ENCODE data around the gene DEFB114. TPM values are rescaled to one million over a fixed set of nuclear protein-coding genes. Genes with fewer than 3 reads are reported as not detected.

Gene DEFB114
- polyA plus RNA-seq, 2 of the 4 experiments (the other 2 are of a cell fraction) = not detected

GRCh38 chr6:49951926-49952325, 12.0 kb downstream of the DEFB114 start:
- FAIRE-seq (no peak), DNase-seq (ENCODE audit: low read depth in 1 of 2, low spot score in 1 of 2) (no peak), ATAC-seq (no peak)
- ChIA-PET CTCF (no interaction called here), POLR2A (no interaction called here)
- WGBS (ENCODE audit: missing lambda C conversion rate) = 9% methylated on average over 2 of the region's 2 CpGs
- no peak overlapping the region for H3K27ac ChIP-seq
- no peaks in the 10 kb centered on the region for H3K4me1 ChIP-seq
- H3K9me3 ChIP-seq = no peaks in the 10 kb centered on the region
- TF ChIP-seq SMC3 (IDR thresholded peaks at IDR 0.05) (no peak), ELK1 (IDR thresholded peaks at IDR 0.05; ENCODE audit: low read depth, low read length) (no peak), ZNF302 (CRISPR knock-in tag; IDR thresholded peaks at IDR 0.05) (no peak), HES2 (IDR thresholded peaks at IDR 0.05) (no peak), EP300 (IDR thresholded peaks at IDR 0.05) (no peak), HOXA7 (CRISPR knock-in tag; IDR thresholded peaks at IDR 0.05) (no peak)
- H3K4me2 ChIP-seq = no peak overlapping the region
- H3K4me3 ChIP-seq = no peak overlapping the region

- no peak overlapping the region for H3K4me3 ChIP-seq
- POLR2A ChIA-PET = no interaction called here
- 88% methylated on average over 2 of the region's 2 CpGs for WGBS (ENCODE audit: missing lambda C conversion rate)
- no peak overlapping the region for H3K4me2 ChIP-seq
- FAIRE-seq (no peak), ATAC-seq (no peak), DNase-seq (ENCODE audit: low read depth in 1 of 2, low spot score in 1 of 2) (no peak)
- TF ChIP-seq RARB (CRISPR knock-in tag; IDR thresholded peaks at IDR 0.05) (no peak), EHF (CRISPR knock-in tag; IDR thresholded peaks at IDR 0.05) (no peak), KDM1A (IDR thresholded peaks at IDR 0.05; ENCODE audit: low read depth) (no peak), CHD4 (IDR thresholded peaks at IDR 0.05; ENCODE audit: borderline replicate concordance) (no peak), POLR2AphosphoS2 (conservative IDR thresholded peaks at IDR 0.05; ENCODE audit: low read length) (no peak), NPAS2 (CRISPR knock-in tag; IDR thresholded peaks at IDR 0.05; ENCODE audit: borderline replicate concordance) (no peak), ZSCAN20 (CRISPR knock-in tag; IDR thresholded peaks at IDR 0.05) (no peak), ELK1 (IDR thresholded peaks at IDR 0.05; ENCODE audit: low read depth, low read length) (no peak), MYC (IDR thresholded peaks at IDR 0.05; ENCODE audit: borderline replicate concordance, low read length) (no peak), HOXB5 (CRISPR knock-in tag; IDR thresholded peaks at IDR 0.05) (no peak), GATA3 (IDR thresholded peaks at IDR 0.05; ENCODE audit: borderline replicate concordance) (no peak), TP53 (CRISPR knock-in tag; IDR thresholded peaks at IDR 0.05) (no peak)
- CTCF ChIA-PET = no interaction called here
- H3K9me3 ChIP-seq = no peaks in the 10 kb centered on the region
- no peak overlapping the region for H3K27ac ChIP-seq
- H3K4me1 ChIP-seq = no peaks in the 10 kb centered on the region
These were observed 13.6 kb downstream of the DEFB114 start for GRCh38 chr6:49950415-49950751.

GRCh38 chr6:49949062-49949461, 14.9 kb downstream of the DEFB114 start:
- ChIA-PET CTCF (no interaction called here), POLR2A (no interaction called here)
- no peak overlapping the region for H3K4me2 ChIP-seq
- 29% methylated on average over 4 of the region's 4 CpGs for WGBS (ENCODE audit: missing lambda C conversion rate)
- FAIRE-seq (no peak), DNase-seq (ENCODE audit: low read depth in 1 of 2, low spot score in 1 of 2) (no peak), ATAC-seq (no peak)
- no peak for TF ChIP-seq ZFP36 (IDR thresholded peaks at IDR 0.05; ENCODE audit: borderline replicate concordance, partially characterized antibody)
- no peak for TF ChIP-seq EHF (CRISPR knock-in tag; IDR thresholded peaks at IDR 0.05)
- no peak for TF ChIP-seq MAX (IDR thresholded peaks at IDR 0.05)
- TF ChIP-seq BCL3 (IDR thresholded peaks at IDR 0.05) = no peak
- TF ChIP-seq ESRRA (IDR thresholded peaks at IDR 0.05; ENCODE audit: borderline replicate concordance, low read length) = no peak
- no peak for TF ChIP-seq SMC3 (IDR thresholded peaks at IDR 0.05)
- no peak for TF ChIP-seq EHMT2 (IDR thresholded peaks at IDR 0.05; ENCODE audit: low read depth)
- TF ChIP-seq RNF2 (IDR thresholded peaks at IDR 0.05; ENCODE audit: borderline replicate concordance, low read depth) = no peak
- TF ChIP-seq PHF8 (IDR thresholded peaks at IDR 0.05; ENCODE audit: borderline replicate concordance, low read depth) = no peak
- TF ChIP-seq ZC3H11A (IDR thresholded peaks at IDR 0.05) = no peak
- TF ChIP-seq GATA3 (IDR thresholded peaks at IDR 0.05; ENCODE audit: borderline replicate concordance) = no peak
- no peak for TF ChIP-seq NPAS2 (CRISPR knock-in tag; IDR thresholded peaks at IDR 0.05; ENCODE audit: borderline replicate concordance)
- TF ChIP-seq HOXA7 (CRISPR knock-in tag; IDR thresholded peaks at IDR 0.05) = no peak
- no peaks in the 10 kb centered on the region for H3K9me3 ChIP-seq
- no peak overlapping the region for H3K27ac ChIP-seq
- no peak overlapping the region for H3K4me3 ChIP-seq
- H3K4me1 ChIP-seq = no peaks in the 10 kb centered on the region
